WTC11 (cell line): Measurements from ENCODE around the gene RNF113A. TPM values are rescaled to one million over a fixed set of nuclear protein-coding genes. Genes with fewer than 3 reads are reported as not detected.

Source experiments
- ATAC-seq: fragments of 200-7000 bp; cut with Tn5 transposase; 2 replicates; pipeline ENCODE4 v1.10.0; 2021; ENCODE audit warnings: mild to moderate bottlenecking, moderate library complexity
- CTCF ChIA-PET: fragments of 300-600 bp; sonication (Branson Sonifier 250); formaldehyde crosslinking; loops from one replicate; lab custom pipeline; 2021; ENCODE audit warnings: antibody characterized with exemption; lab: Charles Lee
- POLR2A ChIA-PET: fragments of 350-600 bp; sonication (Branson Sonifier 250); formaldehyde crosslinking; loops from one replicate; lab custom pipeline; 2021; ENCODE audit warnings: antibody characterized with exemption; lab: Charles Lee
- DNase-seq: peaks from one replicate; pipeline ENCODE4 v3.0.0; 2021; ENCODE audit warnings: low spot score
- H3K27ac Mint-ChIP-seq: 2 replicates; pipeline ENCODE4 v1.8.0; 2021; ENCODE audit warnings: mixed read lengths
- H3K27me3 Mint-ChIP-seq: 2 replicates; pipeline ENCODE4 v1.8.0; 2021; ENCODE audit warnings: low read depth, mild to moderate bottlenecking, moderate library complexity, mixed read lengths
- H3K36me3 Mint-ChIP-seq: 2 replicates; pipeline ENCODE4 v1.8.0; 2021; ENCODE audit warnings: mixed read lengths
- H3K4me1 Mint-ChIP-seq: 2 replicates; pipeline ENCODE4 v1.8.0; 2022; ENCODE audit warnings: mixed read lengths
- H3K4me3 Mint-ChIP-seq: 2 replicates; pipeline ENCODE4 v1.8.0; 2021; ENCODE audit warnings: mild to moderate bottlenecking, moderate library complexity, mixed read lengths
- H3K9me3 Mint-ChIP-seq: 2 replicates; pipeline ENCODE4 v1.8.0; 2021; ENCODE audit warnings: mixed read lengths
- ATF1 ChIP-seq: sonication (generic); formaldehyde crosslinking; IDR thresholded peaks from 2 replicates; pipeline ENCODE4 v1.8.1; 2023; ENCODE audit warnings: mild to moderate bottlenecking, moderate library complexity, missing genetic modification reagents
- CREB1 ChIP-seq: sonication (generic); formaldehyde crosslinking; IDR thresholded peaks from 2 replicates; pipeline ENCODE4 v1.8.0; 2023; ENCODE audit warnings: mild to moderate bottlenecking, missing genetic modification reagents
- ESRRA ChIP-seq: sonication (generic); formaldehyde crosslinking; IDR thresholded peaks from 2 replicates; pipeline ENCODE4 v1.8.1; 2022; ENCODE audit warnings: mild to moderate bottlenecking, missing genetic modification reagents, borderline replicate concordance
- FOXJ3 ChIP-seq: sonication (generic); formaldehyde crosslinking; IDR thresholded peaks from 2 replicates; pipeline ENCODE4 v1.9.0; 2021; ENCODE audit warnings: missing genetic modification reagents, mild to moderate bottlenecking, borderline replicate concordance
- FOXK1 ChIP-seq: sonication (generic); formaldehyde crosslinking; IDR thresholded peaks from 2 replicates; pipeline ENCODE4 v1.8.0; 2022; ENCODE audit warnings: mild to moderate bottlenecking, moderate library complexity, missing genetic modification reagents
- FOXP1 ChIP-seq: sonication (generic); formaldehyde crosslinking; IDR thresholded peaks from 2 replicates; pipeline ENCODE4 v1.8.0; 2022; ENCODE audit warnings: missing genetic modification reagents, mild to moderate bottlenecking, moderate library complexity, borderline replicate concordance
- NFE2L1 ChIP-seq: sonication (generic); formaldehyde crosslinking; IDR thresholded peaks from 2 replicates; pipeline ENCODE4 v1.8.1; 2023; ENCODE audit warnings: missing genetic modification reagents
- NFYB ChIP-seq: sonication (generic); formaldehyde crosslinking; conservative IDR thresholded peaks from 2 replicates; pipeline ENCODE4 v1.8.0; 2022; ENCODE audit warnings: low read depth, missing genetic modification reagents
- NR1H2 ChIP-seq: sonication (generic); formaldehyde crosslinking; IDR thresholded peaks from 2 replicates; pipeline ENCODE4 v1.9.0; 2021; ENCODE audit warnings: mild to moderate bottlenecking, moderate library complexity, missing genetic modification reagents
- RELA ChIP-seq: sonication (generic); formaldehyde crosslinking; IDR thresholded peaks from 2 replicates; pipeline ENCODE4 v1.8.1; 2022; ENCODE audit warnings: missing genetic modification reagents, mild to moderate bottlenecking, borderline replicate concordance
- TP53 ChIP-seq: sonication (generic); formaldehyde crosslinking; IDR thresholded peaks from 2 replicates; pipeline ENCODE4 v1.8.1; 2023; ENCODE audit warnings: mild to moderate bottlenecking, missing genetic modification reagents
- ZNF219 ChIP-seq: sonication (generic); formaldehyde crosslinking; IDR thresholded peaks from 2 replicates; pipeline ENCODE4 v1.8.0; 2023; ENCODE audit warnings: missing genetic modification reagents, mild to moderate bottlenecking, borderline replicate concordance
- ZNF232 ChIP-seq: sonication (generic); formaldehyde crosslinking; IDR thresholded peaks from 2 replicates; pipeline ENCODE4 v1.8.0; 2022; ENCODE audit warnings: mild to moderate bottlenecking, missing genetic modification reagents
- total RNA-seq: library from RNA; stranded (reverse); gene quantifications from 3 replicates; pipeline ENCODE4 v1.2.3, GENCODE V29; 2021
- TF ChIP-seq, protein P1 (sequence below): fragments of 250-450 bp; sonication (Bioruptor Pico); IDR thresholded peaks from 2 replicates; pipeline ENCODE4 v1.9.0; 2021; ENCODE audit warnings: moderate library complexity, mild to moderate bottlenecking, inconsistent platforms, borderline replicate concordance
- TF ChIP-seq, protein P2 (sequence below): fragments of 200-600 bp; IDR thresholded peaks from 2 replicates; pipeline ENCODE4 v1.8.0; 2022; ENCODE audit warnings: antibody characterized with exemption
- TF ChIP-seq, protein P3 (sequence below): sonication (generic); formaldehyde crosslinking; IDR thresholded peaks from 2 replicates; pipeline ENCODE4 v1.8.1; 2023; ENCODE audit warnings: mild to moderate bottlenecking, missing genetic modification reagents
- TF ChIP-seq, protein P4 (sequence below): fragments of 250-450 bp; sonication (Bioruptor Pico); conservative IDR thresholded peaks from 2 replicates; pipeline ENCODE4 v1.9.0; 2021; ENCODE audit warnings: mild to moderate bottlenecking
- TF ChIP-seq, protein P5 (sequence below): sonication (generic); formaldehyde crosslinking; IDR thresholded peaks from 2 replicates; pipeline ENCODE4 v1.8.0; 2023; ENCODE audit warnings: missing genetic modification reagents
- TF ChIP-seq, protein P6 (sequence below): sonication (generic); formaldehyde crosslinking; IDR thresholded peaks from 2 replicates; pipeline ENCODE4 v1.8.1; 2022; ENCODE audit warnings: low read depth, missing genetic modification reagents, borderline replicate concordance
- TF ChIP-seq, protein P7 (sequence below): sonication (generic); formaldehyde crosslinking; IDR thresholded peaks from 2 replicates; pipeline ENCODE4 v1.8.1; 2022; ENCODE audit warnings: mild to moderate bottlenecking, moderate library complexity, missing genetic modification reagents
- TF ChIP-seq, protein P8 (sequence below): sonication (generic); formaldehyde crosslinking; IDR thresholded peaks from 2 replicates; pipeline ENCODE4 v1.8.1; 2022; ENCODE audit warnings: missing genetic modification reagents, borderline replicate concordance

The RNF113A gene
- total RNA-seq, 1 experiment from 2014 or later, result 16.9 TPM

DNA sequence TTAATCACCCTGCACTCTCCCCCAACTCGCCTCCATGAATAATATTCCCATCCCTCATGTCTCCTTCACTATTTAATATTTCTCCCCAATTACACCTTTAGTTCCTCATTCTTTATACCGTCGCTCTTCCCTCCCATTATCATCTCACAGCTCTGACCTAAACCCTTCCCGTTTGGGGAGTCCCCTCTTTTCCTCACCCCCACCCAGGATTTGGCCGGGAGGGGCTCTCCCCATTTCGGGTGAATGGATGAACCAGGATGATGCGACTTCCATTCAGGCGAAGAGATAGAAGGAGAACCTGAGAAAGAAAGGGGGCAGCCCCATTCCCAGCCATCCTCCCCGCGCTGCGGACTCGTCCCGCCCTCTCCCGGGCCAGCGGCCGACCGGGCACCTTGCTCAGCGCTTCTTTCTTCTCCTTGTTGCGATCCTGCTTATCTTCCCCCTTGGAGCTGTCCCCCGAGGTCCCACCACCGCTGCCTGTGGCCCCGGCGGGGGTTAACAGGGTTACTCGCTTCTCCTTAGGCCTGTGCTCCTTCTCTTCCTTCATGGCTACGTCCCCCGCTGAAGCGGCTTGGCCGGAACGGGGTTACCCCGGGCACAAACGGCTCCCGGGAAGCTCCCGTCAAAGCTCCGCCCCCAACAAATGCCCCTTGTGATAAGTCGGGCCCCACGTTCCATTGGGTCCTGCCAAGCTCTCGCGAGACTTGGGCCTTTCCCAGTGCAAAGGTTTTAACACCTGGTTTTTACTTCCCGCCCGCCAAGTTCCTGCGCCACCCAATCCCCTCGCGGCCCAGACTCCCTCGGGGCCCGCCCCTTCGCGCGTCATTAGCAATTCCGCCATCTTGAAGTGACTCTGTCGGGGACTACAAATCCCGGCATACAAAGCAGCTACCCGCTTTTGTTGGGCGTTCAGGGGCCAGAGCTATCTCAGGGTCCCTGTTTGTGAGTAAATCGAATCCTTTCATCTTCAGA is 18.9 kb downstream of the RNF113A start, which contains the start of gene UPF3B (continued):
- TF ChIP-seq, protein P1, sequence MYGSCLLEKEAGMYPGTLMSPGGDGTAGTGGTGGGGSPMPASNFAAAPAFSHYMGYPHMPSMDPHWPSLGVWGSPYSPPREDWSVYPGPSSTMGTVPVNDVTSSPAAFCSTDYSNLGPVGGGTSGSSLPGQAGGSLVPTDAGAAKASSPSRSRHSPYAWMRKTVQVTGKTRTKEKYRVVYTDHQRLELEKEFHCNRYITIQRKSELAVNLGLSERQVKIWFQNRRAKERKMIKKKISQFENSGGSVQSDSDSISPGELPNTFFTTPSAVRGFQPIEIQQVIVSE (CRISPR knock-in tag), result no peak
- TF ChIP-seq ZNF219 (CRISPR knock-in tag) (no peak), FOXK1 (CRISPR knock-in tag) (peak; percentile 40; the same call in 1 of the 2 replicates), CREB1 (CRISPR knock-in tag) (no peak), NFYB (no peak), FOXP1 (no peak; the same call in 1 of the 2 replicates), ZNF232 (CRISPR knock-in tag) (no peak)
- TF ChIP-seq, all 79 proteins: peak for 3

DNA sequence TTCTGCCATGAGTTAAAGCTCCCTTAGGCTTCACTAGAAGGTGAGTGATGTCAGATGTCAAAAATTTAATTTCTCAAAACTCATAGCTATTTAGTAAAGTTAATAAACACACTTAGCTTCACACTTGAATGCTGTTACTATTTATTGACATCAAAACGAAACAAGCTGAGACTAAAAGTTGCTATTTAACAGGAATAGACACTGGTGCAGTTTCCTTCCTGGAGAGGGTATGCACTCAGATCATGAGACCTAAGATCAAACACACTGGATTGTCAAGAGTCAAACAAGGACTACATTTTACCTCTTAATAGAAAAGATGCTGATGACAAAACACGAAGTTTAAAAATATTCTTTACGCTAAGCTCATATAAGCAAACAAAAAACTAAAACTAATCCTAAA is 37.6 kb downstream of the RNF113A start:
- DNase-seq (no peak), ATAC-seq (no peak)
- Mint-ChIP-seq H3K27me3 (no peaks in the 10 kb centered on the region), H3K27ac (no peak overlapping the region), H3K36me3 (peaks cover 67% of the 10 kb centered on the region), H3K4me3 (no peak overlapping the region), H3K4me1 (no peaks in the 10 kb centered on the region), H3K9me3 (peaks cover 6% of the 10 kb centered on the region)
- TF ChIP-seq RELA (CRISPR knock-in tag), result no peak
- TF ChIP-seq, protein P2, sequence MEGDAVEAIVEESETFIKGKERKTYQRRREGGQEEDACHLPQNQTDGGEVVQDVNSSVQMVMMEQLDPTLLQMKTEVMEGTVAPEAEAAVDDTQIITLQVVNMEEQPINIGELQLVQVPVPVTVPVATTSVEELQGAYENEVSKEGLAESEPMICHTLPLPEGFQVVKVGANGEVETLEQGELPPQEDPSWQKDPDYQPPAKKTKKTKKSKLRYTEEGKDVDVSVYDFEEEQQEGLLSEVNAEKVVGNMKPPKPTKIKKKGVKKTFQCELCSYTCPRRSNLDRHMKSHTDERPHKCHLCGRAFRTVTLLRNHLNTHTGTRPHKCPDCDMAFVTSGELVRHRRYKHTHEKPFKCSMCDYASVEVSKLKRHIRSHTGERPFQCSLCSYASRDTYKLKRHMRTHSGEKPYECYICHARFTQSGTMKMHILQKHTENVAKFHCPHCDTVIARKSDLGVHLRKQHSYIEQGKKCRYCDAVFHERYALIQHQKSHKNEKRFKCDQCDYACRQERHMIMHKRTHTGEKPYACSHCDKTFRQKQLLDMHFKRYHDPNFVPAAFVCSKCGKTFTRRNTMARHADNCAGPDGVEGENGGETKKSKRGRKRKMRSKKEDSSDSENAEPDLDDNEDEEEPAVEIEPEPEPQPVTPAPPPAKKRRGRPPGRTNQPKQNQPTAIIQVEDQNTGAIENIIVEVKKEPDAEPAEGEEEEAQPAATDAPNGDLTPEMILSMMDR, result no peak
- TF ChIP-seq TP53 (CRISPR knock-in tag), result no peak
- TF ChIP-seq, protein P3, sequence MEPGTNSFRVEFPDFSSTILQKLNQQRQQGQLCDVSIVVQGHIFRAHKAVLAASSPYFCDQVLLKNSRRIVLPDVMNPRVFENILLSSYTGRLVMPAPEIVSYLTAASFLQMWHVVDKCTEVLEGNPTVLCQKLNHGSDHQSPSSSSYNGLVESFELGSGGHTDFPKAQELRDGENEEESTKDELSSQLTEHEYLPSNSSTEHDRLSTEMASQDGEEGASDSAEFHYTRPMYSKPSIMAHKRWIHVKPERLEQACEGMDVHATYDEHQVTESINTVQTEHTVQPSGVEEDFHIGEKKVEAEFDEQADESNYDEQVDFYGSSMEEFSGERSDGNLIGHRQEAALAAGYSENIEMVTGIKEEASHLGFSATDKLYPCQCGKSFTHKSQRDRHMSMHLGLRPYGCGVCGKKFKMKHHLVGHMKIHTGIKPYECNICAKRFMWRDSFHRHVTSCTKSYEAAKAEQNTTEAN, result no peak
- TF ChIP-seq, protein P4, sequence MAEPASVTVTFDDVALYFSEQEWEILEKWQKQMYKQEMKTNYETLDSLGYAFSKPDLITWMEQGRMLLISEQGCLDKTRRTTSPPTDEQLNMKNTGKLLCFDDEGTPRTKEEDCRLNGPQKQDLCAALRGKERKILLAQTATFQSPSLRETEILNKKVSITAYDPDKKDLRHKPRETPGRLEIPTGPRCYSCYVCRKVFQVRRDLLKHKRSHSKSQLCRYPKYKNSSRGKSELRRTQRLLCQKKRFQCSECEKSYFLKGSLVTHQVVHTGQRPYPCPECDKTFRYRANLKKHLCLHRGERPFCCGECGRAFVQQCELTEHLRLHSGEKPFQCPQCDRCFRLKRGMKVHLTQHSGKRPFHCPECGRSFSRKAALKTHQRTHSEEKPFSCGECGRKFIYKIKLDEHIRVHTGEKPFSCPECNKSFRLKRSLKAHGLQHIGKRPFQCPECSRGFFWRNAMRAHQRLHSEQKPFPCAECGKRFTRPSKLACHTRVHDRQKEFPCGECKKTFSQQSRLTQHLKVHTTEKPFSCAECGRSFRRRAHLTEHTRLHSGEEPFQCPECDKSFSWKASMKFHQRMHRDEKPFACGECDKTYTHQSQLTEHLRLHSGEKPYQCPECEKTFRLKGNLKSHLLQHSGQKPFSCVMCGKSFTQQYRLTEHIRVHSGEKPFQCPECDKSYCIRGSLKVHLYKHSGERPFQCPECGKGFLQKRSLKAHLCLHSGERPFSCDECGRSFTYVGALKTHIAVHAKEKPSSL (CRISPR knock-in tag), result no peak
- no peak for TF ChIP-seq ATF1 (CRISPR knock-in tag)
- no peak for TF ChIP-seq NFE2L1 (CRISPR knock-in tag)
- TF ChIP-seq NR1H2 (CRISPR knock-in tag), result no peak
- TF ChIP-seq, protein P5, sequence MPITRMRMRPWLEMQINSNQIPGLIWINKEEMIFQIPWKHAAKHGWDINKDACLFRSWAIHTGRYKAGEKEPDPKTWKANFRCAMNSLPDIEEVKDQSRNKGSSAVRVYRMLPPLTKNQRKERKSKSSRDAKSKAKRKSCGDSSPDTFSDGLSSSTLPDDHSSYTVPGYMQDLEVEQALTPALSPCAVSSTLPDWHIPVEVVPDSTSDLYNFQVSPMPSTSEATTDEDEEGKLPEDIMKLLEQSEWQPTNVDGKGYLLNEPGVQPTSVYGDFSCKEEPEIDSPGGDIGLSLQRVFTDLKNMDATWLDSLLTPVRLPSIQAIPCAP (CRISPR knock-in tag), result no peak
- TF ChIP-seq FOXJ3 (CRISPR knock-in tag), result no peak
- TF ChIP-seq, protein P6, sequence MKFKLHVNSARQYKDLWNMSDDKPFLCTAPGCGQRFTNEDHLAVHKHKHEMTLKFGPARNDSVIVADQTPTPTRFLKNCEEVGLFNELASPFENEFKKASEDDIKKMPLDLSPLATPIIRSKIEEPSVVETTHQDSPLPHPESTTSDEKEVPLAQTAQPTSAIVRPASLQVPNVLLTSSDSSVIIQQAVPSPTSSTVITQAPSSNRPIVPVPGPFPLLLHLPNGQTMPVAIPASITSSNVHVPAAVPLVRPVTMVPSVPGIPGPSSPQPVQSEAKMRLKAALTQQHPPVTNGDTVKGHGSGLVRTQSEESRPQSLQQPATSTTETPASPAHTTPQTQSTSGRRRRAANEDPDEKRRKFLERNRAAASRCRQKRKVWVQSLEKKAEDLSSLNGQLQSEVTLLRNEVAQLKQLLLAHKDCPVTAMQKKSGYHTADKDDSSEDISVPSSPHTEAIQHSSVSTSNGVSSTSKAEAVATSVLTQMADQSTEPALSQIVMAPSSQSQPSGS (CRISPR knock-in tag), result no peak
- TF ChIP-seq, protein P7, sequence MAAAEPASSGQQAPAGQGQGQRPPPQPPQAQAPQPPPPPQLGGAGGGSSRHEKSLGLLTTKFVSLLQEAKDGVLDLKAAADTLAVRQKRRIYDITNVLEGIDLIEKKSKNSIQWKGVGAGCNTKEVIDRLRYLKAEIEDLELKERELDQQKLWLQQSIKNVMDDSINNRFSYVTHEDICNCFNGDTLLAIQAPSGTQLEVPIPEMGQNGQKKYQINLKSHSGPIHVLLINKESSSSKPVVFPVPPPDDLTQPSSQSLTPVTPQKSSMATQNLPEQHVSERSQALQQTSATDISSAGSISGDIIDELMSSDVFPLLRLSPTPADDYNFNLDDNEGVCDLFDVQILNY, result no peak
- TF ChIP-seq ESRRA (CRISPR knock-in tag), result no peak
- TF ChIP-seq, protein P8, sequence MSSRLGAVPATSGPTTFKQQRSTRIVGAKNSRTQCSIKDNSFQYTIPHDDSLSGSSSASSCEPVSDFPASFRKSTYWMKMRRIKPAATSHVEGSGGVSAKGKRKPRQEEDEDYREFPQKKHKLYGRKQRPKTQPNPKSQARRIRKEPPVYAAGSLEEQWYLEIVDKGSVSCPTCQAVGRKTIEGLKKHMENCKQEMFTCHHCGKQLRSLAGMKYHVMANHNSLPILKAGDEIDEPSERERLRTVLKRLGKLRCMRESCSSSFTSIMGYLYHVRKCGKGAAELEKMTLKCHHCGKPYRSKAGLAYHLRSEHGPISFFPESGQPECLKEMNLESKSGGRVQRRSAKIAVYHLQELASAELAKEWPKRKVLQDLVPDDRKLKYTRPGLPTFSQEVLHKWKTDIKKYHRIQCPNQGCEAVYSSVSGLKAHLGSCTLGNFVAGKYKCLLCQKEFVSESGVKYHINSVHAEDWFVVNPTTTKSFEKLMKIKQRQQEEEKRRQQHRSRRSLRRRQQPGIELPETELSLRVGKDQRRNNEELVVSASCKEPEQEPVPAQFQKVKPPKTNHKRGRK (CRISPR knock-in tag), result no peak
- POLR2A ChIA-PET, result no interaction called here
- CTCF ChIA-PET, result no interaction called here
